ENCODE data around the gene FAM217B.

- TF ChIP-seq CTCF (IDR thresholded peaks at IDR 0.05), result no peak
- TF ChIP-seq POLR2A (IDR thresholded peaks at IDR 0.05), result no peak
Observed at GRCh38 chr20:59925359-59925758, 14.8 kb upstream of the FAM217B start.
